Prostate gland (tissue), 2 donors: Measurements from ENCODE around the gene PLAC1. TPM values are rescaled to one million over a fixed set of nuclear protein-coding genes. Genes with fewer than 3 reads are reported as not detected.
A peak's percentile ranks its signal among the peaks of the same experiment; 100 is the strongest.

ENCODE experiments used
- DNase-seq: peaks from one replicate; pipeline ENCODE4 v3.0.0-alpha.2; 2019; ENCODE audit warnings: low spot score
- H3K27ac ChIP-seq, 2 donors: fragments of 200-600 bp; sonication (generic); 2 replicates each; pipeline ENCODE4 v1.5.1; 2017 to 2019
- H3K27me3 ChIP-seq: fragments of 200-600 bp; sonication (generic); replicated peaks from 2 replicates; pipeline ENCODE4 v1.5.1; 2019; ENCODE audit not compliant: insufficient read depth
- H3K36me3 ChIP-seq, 2 donors: fragments of 200-600 bp; sonication (generic); 1 replicate in 1 of 2; 2 replicates in 1 of 2; pipeline versions ENCODE4 v1.5.1 to v1.8.1; 2017 to 2019
- H3K4me1 ChIP-seq: fragments of 200-600 bp; sonication (generic); replicated peaks from 2 replicates; pipeline ENCODE4 v1.5.1; 2019
- H3K4me3 ChIP-seq, 2 donors: fragments of 200-600 bp; sonication (generic); 2 replicates each; pipeline ENCODE4 v1.5.1; 2017 to 2019
- H3K9me3 ChIP-seq: fragments of 200-600 bp; sonication (generic); 2 replicates; pipeline ENCODE4 v1.5.1; 2017
- CTCF ChIP-seq, 4 experiments: fragments of 200-600 bp in 2 of 4; fragments of 450-650 bp in 2 of 4; sonication (generic) in 2 of 4; IDR thresholded peaks; 1 replicate in 3 of 4; 2 replicates in 1 of 4; pipeline ENCODE4 v1.5.1; 2016 to 2019; ENCODE audit warnings: antibody characterized with exemption in 4 of 4, mild to moderate bottlenecking in 2 of 4, moderate library complexity in 2 of 4
- POLR2A ChIP-seq: fragments of 450-650 bp; IDR thresholded peaks from one replicate; pipeline ENCODE4 v1.6.1; 2016; ENCODE audit warnings: antibody characterized with exemption, mild to moderate bottlenecking
- POLR2AphosphoS5 ChIP-seq: sonication (generic); formaldehyde crosslinking; IDR thresholded peaks from one replicate; pipeline ENCODE4 v1.6.1; 2017; ENCODE audit warnings: antibody characterized with exemption
- WGBS: methylation state at CpG from one replicate; pipeline ENCODE4 v1.1.5; 2018; 5-methylcytosine and 5-hydroxymethylcytosine counted together
- intact Hi-C: fragments of 100-400 bp; cut with DNase I; formaldehyde crosslinking; loops from one replicate; pipeline ENCODE4 v1.14.2; 2022
- total RNA-seq, 2 donors: library from RNA; depleted of rRNA; stranded (reverse); fragments of >200 nt; gene quantifications; one replicate each; pipeline ENCODE4 v1.1.0, GENCODE V29; 2016

Gene PLAC1
- total RNA-seq, 2 donors from 2014 or later, result 1.5 TPM; not detected in 1

GRCh38 chrX:134548257-134549201 is 109.7 kb downstream of the PLAC1 start:
- intact Hi-C loops, result no loop called here
- Histone ChIP-seq H3K36me3 (no peaks in the 10 kb centered on the region), H3K9me3 (no peaks in the 10 kb centered on the region), H3K27ac (no peak overlapping the region), H3K4me1 (no peaks in the 10 kb centered on the region), H3K27me3 (no peaks in the 10 kb centered on the region), H3K4me3 (peak overlapping the region in 1 of 2 donors; percentile 21)
- TF ChIP-seq POLR2A (no peak), CTCF (IDR thresholded peaks at IDR 0.05) (no peak), POLR2AphosphoS5 (no peak)
- DNase-seq, result no peak
- WGBS, result 4% methylated on average over 33 of the region's 33 CpGs

DNA sequence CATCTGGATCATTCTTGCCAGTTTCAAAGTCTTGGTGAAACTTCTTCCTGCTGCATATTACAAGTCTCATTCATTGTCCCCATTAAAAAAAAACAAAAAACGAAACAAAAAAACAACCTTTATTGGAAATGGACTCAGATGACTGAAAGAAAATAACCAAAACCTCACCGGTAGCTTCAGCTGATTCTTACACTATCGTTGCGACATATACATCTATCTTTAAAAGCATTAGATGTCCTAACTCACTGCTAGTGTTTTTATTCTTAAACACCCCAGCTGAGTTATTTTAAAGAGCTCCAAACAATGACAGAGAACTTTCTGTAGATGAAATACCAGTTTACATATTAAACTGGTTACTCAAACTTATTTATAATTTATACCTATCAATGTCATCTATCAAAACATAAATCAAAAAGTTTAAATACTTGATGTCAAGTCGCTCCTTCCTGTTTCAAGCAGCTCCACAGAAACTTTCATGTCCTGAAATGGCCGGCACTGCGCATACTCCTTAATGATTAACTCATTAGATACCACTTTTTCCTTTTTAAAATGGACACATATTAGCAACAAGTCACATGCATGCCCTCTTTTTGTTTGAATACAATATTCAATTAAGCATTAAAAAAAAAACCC is 111.1 kb downstream of the PLAC1 start:
- WGBS, result 53% methylated on average over 7 of the region's 7 CpGs
- no peak overlapping the region for H3K27ac ChIP-seq

GRCh38 chrX:134546187-134546586 is 112.1 kb downstream of the PLAC1 start:
- WGBS, result 60% methylated on average over 1 of the region's 35 CpGs

More for the DNA sequence above, 111.1 kb downstream of the PLAC1 start:
- TF ChIP-seq CTCF (IDR thresholded peaks at IDR 0.05) (no peak), POLR2A (no peak), POLR2AphosphoS5 (no peak)
- intact Hi-C loops, result no loop called here
- no peaks in the 10 kb centered on the region for H3K9me3 ChIP-seq
- H3K4me1 ChIP-seq, result no peaks in the 10 kb centered on the region
- H3K27me3 ChIP-seq, result no peaks in the 10 kb centered on the region
- no peak for DNase-seq
- H3K36me3 ChIP-seq, result no peaks in the 10 kb centered on the region
- H3K4me3 ChIP-seq, result no peak overlapping the region

GRCh38 chrX:134545510-134545909 is 112.8 kb downstream of the PLAC1 start:
- TF ChIP-seq POLR2AphosphoS5 (no peak), CTCF (IDR thresholded peaks at IDR 0.05) (no peak), POLR2A (no peak)
- no peak for DNase-seq
- no peaks in the 10 kb centered on the region for H3K27me3 ChIP-seq
- H3K4me1 ChIP-seq, result no peaks in the 10 kb centered on the region
- intact Hi-C loops, result no loop called here
- no peaks in the 10 kb centered on the region for H3K36me3 ChIP-seq
- no peaks in the 10 kb centered on the region for H3K9me3 ChIP-seq
- WGBS, result 73% methylated on average over 19 of the region's 20 CpGs
- H3K4me3 ChIP-seq, result no peak overlapping the region
- H3K27ac ChIP-seq, result no peak overlapping the region

More at GRCh38 chrX:134546187-134546586, 112.1 kb downstream of the PLAC1 start:
- intact Hi-C loops, result no loop called here
- H3K36me3 ChIP-seq, result no peaks in the 10 kb centered on the region
- H3K27me3 ChIP-seq, result no peaks in the 10 kb centered on the region
- no peak for DNase-seq
- H3K4me1 ChIP-seq, result no peaks in the 10 kb centered on the region
- TF ChIP-seq CTCF (IDR thresholded peaks at IDR 0.05) (no peak), POLR2A (no peak), POLR2AphosphoS5 (no peak)
- no peak overlapping the region for H3K4me3 ChIP-seq
- H3K9me3 ChIP-seq, result no peaks in the 10 kb centered on the region
- H3K27ac ChIP-seq, result no peak overlapping the region
